ENCODE measurements around the gene TTC21B. TPM values are rescaled to one million over a fixed set of nuclear protein-coding genes. Genes with fewer than 3 reads are reported as not detected.

TTC21B gene
- total RNA-seq, 1 experiment from 2014 or later, result 83.0 TPM

GRCh38 chr2:165839610-165840009 lies 114.0 kb downstream of the TTC21B start:
- Histone ChIP-seq H3K36me3 (ENCODE audit: insufficient read depth, low read length, poor library complexity, severe bottlenecking) (no peaks in the 10 kb centered on the region), H3K4me1 (ENCODE audit: insufficient read depth, low read length, poor library complexity, severe bottlenecking) (peaks cover 7% of the 10 kb centered on the region), H3K27me3 (replicated peaks; ENCODE audit: insufficient read depth, low read depth, low read length, poor library complexity) (no peaks in the 10 kb centered on the region), H3K4me3 (ENCODE audit: low read depth, low read length, poor library complexity, severe bottlenecking) (no peak overlapping the region), H3K9me3 (ENCODE audit: low read depth, low read length, poor library complexity, severe bottlenecking) (no peaks in the 10 kb centered on the region), H3K27ac (ENCODE audit: low read depth, low read length, poor library complexity, severe bottlenecking) (no peak overlapping the region)
- ChIA-PET POLR2A (ENCODE audit: low non-redundant PET) (no interaction called here), CTCF (no interaction called here)
- DNase-seq (ENCODE audit: low spot score), result no peak
- TF ChIP-seq EZH2 (IDR thresholded peaks at IDR 0.05; ENCODE audit: borderline replicate concordance, low read depth, low read length, poor library complexity, severe bottlenecking) (no peak), CTCF (conservative IDR thresholded peaks at IDR 0.05; ENCODE audit: low read depth, low read length) (no peak)
- BruUV-seq (replicated peaks), result no TSS peak
- intact Hi-C loops (cut with micrococcal nuclease; ENCODE audit: unreplicated experiment), result no loop called here

DNA sequence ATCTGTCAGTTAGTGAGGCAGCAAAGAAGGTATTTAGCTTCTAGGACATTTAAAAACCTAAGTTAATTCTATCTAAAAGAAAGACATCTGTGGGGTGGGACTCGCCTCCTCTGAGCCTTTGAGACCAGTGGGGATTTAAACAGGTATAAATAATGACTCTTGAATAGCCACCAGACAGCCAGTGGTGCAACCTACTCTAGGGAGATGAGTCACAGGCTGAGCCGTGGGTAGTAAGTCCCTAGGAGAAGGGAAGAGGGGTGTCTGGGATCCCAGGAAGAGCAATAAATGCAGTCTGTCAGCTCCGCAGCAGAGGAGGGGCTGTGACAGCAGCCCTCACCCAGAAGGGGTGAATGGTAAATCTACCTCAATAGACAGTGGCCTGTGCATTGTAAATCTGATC lies 116.5 kb downstream of the TTC21B start:
- H3K4me3 ChIP-seq (ENCODE audit: low read depth, low read length, poor library complexity, severe bottlenecking), result no peak overlapping the region
- no peaks in the 10 kb centered on the region for H3K36me3 ChIP-seq (ENCODE audit: insufficient read depth, low read length, poor library complexity, severe bottlenecking)
- CTCF ChIA-PET, result no interaction called here
- intact Hi-C loops (cut with micrococcal nuclease; ENCODE audit: unreplicated experiment), result no loop called here
- H3K27ac ChIP-seq (ENCODE audit: low read depth, low read length, poor library complexity, severe bottlenecking), result no peak overlapping the region
- H3K9me3 ChIP-seq (ENCODE audit: low read depth, low read length, poor library complexity, severe bottlenecking), result no peaks in the 10 kb centered on the region
- no TSS peak for BruUV-seq (replicated peaks)
- POLR2A ChIA-PET (ENCODE audit: low non-redundant PET), result no interaction called here
- TF ChIP-seq EZH2 (IDR thresholded peaks at IDR 0.05; ENCODE audit: borderline replicate concordance, low read depth, low read length, poor library complexity, severe bottlenecking), result no peak
- no peak for TF ChIP-seq CTCF (conservative IDR thresholded peaks at IDR 0.05; ENCODE audit: low read depth, low read length)
- peaks cover 7% of the 10 kb centered on the region for H3K4me1 ChIP-seq (ENCODE audit: insufficient read depth, low read length, poor library complexity, severe bottlenecking)
- peak; percentile 51 for DNase-seq (ENCODE audit: low spot score)
- H3K27me3 ChIP-seq (replicated peaks; ENCODE audit: insufficient read depth, low read depth, low read length, poor library complexity), result no peaks in the 10 kb centered on the region

DNA sequence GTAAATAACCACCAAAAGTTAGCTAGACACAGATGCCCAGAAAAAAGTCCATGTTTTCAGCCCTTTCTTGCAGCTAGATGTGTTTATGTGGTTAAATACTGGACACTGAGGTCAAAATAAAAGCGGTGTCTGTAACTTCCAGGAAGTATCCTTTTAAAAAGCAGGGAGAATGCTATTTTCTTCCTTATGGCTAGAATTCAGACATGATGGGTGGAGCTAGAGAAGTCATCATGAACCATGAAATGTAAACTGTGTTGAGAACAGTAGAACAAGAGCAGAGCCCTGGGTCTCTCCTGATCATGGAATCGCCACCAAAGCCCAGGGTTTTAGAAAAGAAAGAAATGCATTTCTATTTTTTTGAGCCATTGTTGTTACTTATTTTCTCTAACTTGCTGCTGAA lies 118.2 kb downstream of the TTC21B start:
- POLR2A ChIA-PET (ENCODE audit: low non-redundant PET), result no interaction called here
- CTCF ChIA-PET, result no interaction called here
- H3K4me3 ChIP-seq (ENCODE audit: low read depth, low read length, poor library complexity, severe bottlenecking), result no peak overlapping the region
- no TSS peak for BruUV-seq (replicated peaks)
- intact Hi-C loops (cut with micrococcal nuclease; ENCODE audit: unreplicated experiment), result no loop called here
- TF ChIP-seq EZH2 (IDR thresholded peaks at IDR 0.05; ENCODE audit: borderline replicate concordance, low read depth, low read length, poor library complexity, severe bottlenecking), result no peak
- no peak for TF ChIP-seq CTCF (conservative IDR thresholded peaks at IDR 0.05; ENCODE audit: low read depth, low read length)
- H3K36me3 ChIP-seq (ENCODE audit: insufficient read depth, low read length, poor library complexity, severe bottlenecking), result no peaks in the 10 kb centered on the region
- peaks cover 7% of the 10 kb centered on the region for H3K4me1 ChIP-seq (ENCODE audit: insufficient read depth, low read length, poor library complexity, severe bottlenecking)
- DNase-seq (ENCODE audit: low spot score), result no peak
- no peaks in the 10 kb centered on the region for H3K9me3 ChIP-seq (ENCODE audit: low read depth, low read length, poor library complexity, severe bottlenecking)
- no peak overlapping the region for H3K27ac ChIP-seq (ENCODE audit: low read depth, low read length, poor library complexity, severe bottlenecking)
- no peaks in the 10 kb centered on the region for H3K27me3 ChIP-seq (replicated peaks; ENCODE audit: insufficient read depth, low read depth, low read length, poor library complexity)
